GM23338 (cell line): Measurements from ENCODE around the gene ATP8A2. TPM values are rescaled to one million over a fixed set of nuclear protein-coding genes. Genes with fewer than 3 reads are reported as not detected.

Source experiments
- ATAC-seq: fragments of 200-7000 bp; cut with Tn5 transposase; 3 replicates; pipeline ENCODE4 v1.9.1; 2020
- DNase-seq: peaks from one replicate; pipeline ENCODE4 v3.0.0-alpha.2; 2015; ENCODE audit warnings: low spot score
- H2AFZ ChIP-seq: fragments of 200-600 bp; sonication (generic); 2 replicates; pipeline ENCODE4 v1.8.0; 2016; ENCODE audit warnings: antibody characterized with exemption, mild to moderate bottlenecking, moderate library complexity
- H3F3A ChIP-seq: fragments of 200-600 bp; sonication (generic); replicated peaks from 2 replicates; pipeline ENCODE4 v1.8.0; 2017; ENCODE audit warnings: antibody characterized with exemption, mixed run types, low read depth
- H3K27ac ChIP-seq: fragments of 200-600 bp; sonication (generic); 2 replicates; pipeline ENCODE4 v1.6.1; 2016; ENCODE audit warnings: low read depth
- H3K27me3 ChIP-seq: fragments of 200-600 bp; sonication (generic); 2 replicates; pipeline ENCODE4 v1.8.0; 2016; ENCODE audit warnings: mild to moderate bottlenecking, mixed run types, moderate library complexity; ENCODE audit not compliant: insufficient read depth
- H3K36me3 ChIP-seq: fragments of 200-600 bp; sonication (generic); 2 replicates; pipeline ENCODE4 v1.8.0; 2016; ENCODE audit warnings: mild to moderate bottlenecking; ENCODE audit not compliant: insufficient read depth
- H3K4me1 ChIP-seq: fragments of 200-600 bp; sonication (generic); 2 replicates; pipeline ENCODE4 v1.8.0; 2016; ENCODE audit warnings: mild to moderate bottlenecking, moderate library complexity; ENCODE audit not compliant: insufficient read depth
- H3K4me2 ChIP-seq: fragments of 200-600 bp; sonication (generic); 2 replicates; pipeline ENCODE4 v1.7.1; 2017; ENCODE audit warnings: mixed run types
- H3K4me3 ChIP-seq: fragments of 200-600 bp; sonication (generic); 2 replicates; pipeline ENCODE4 v1.6.1; 2016; ENCODE audit warnings: mixed run types
- H3K79me2 ChIP-seq: fragments of 200-600 bp; sonication (generic); replicated peaks from 2 replicates; pipeline ENCODE4 v1.8.0; 2017; ENCODE audit warnings: mild to moderate bottlenecking; ENCODE audit not compliant: insufficient read depth
- H3K9me2 ChIP-seq: fragments of 200-600 bp; sonication (generic); 2 replicates; pipeline ENCODE4 v1.8.0; 2017; ENCODE audit not compliant: insufficient read depth
- H4K20me1 ChIP-seq: fragments of 200-600 bp; sonication (generic); replicated peaks from 2 replicates; pipeline ENCODE4 v1.8.0; 2017; ENCODE audit warnings: mild to moderate bottlenecking; ENCODE audit not compliant: insufficient read depth
- H3K27ac Mint-ChIP-seq: 2 replicates; pipeline ENCODE4 v1.8.0; 2020; ENCODE audit warnings: inconsistent platforms, mild to moderate bottlenecking, moderate library complexity, mixed read lengths
- H3K27me3 Mint-ChIP-seq: 3 replicates; pipeline ENCODE4 v1.8.0; 2022; ENCODE audit warnings: low read depth, mild to moderate bottlenecking, moderate library complexity, mixed read lengths, inconsistent platforms; ENCODE audit not compliant: insufficient read depth, poor library complexity
- H3K36me3 Mint-ChIP-seq: 3 replicates; pipeline ENCODE4 v1.8.0; 2021; ENCODE audit warnings: low read depth, mild to moderate bottlenecking, inconsistent platforms, moderate library complexity, mixed read lengths
- H3K4me1 Mint-ChIP-seq: 3 replicates; pipeline ENCODE4 v1.8.0; 2020; ENCODE audit warnings: mild to moderate bottlenecking, inconsistent platforms, mixed read lengths
- H3K4me3 Mint-ChIP-seq: 3 replicates; pipeline ENCODE4 v1.8.0; 2021; ENCODE audit warnings: moderate library complexity, mild to moderate bottlenecking, inconsistent platforms, mixed read lengths
- H3K9me3 Mint-ChIP-seq: 3 replicates; pipeline ENCODE4 v1.8.0; 2020; ENCODE audit warnings: moderate library complexity, mild to moderate bottlenecking, inconsistent platforms, mixed read lengths
- CREB1 ChIP-seq: fragments of 250-450 bp; sonication (Bioruptor Pico); IDR thresholded peaks from 2 replicates; pipeline ENCODE4 v1.5.0; 2020; ENCODE audit warnings: low read depth, mild to moderate bottlenecking, moderate library complexity
- CTCF ChIP-seq, 2 experiments: fragments of 200-600 bp in 1 of 2; sonication (generic) in 1 of 2; conservative IDR thresholded peaks; 2 replicates each; pipeline versions ENCODE4 v1.5.1 to v1.6.1; 2016 to 2017; ENCODE audit warnings: antibody characterized with exemption in 2 of 2, low read depth in 2 of 2, mild to moderate bottlenecking in 2 of 2, moderate library complexity in 1 of 2
- EZH2 ChIP-seq: fragments of 200-600 bp; sonication (generic); IDR thresholded peaks from one replicate; pipeline ENCODE4 v1.8.0; 2017; ENCODE audit warnings: antibody characterized with exemption, mild to moderate bottlenecking, low read depth; ENCODE audit not compliant: unreplicated experiment
- EZH2phosphoT487 ChIP-seq: fragments of 200-600 bp; sonication (generic); IDR thresholded peaks from one replicate; pipeline ENCODE4 v1.8.1; 2018; ENCODE audit warnings: antibody characterized with exemption; ENCODE audit not compliant: unreplicated experiment
- JUNB ChIP-seq: IDR thresholded peaks from one replicate; pipeline ENCODE4 v1.6.1; 2016; ENCODE audit warnings: antibody characterized with exemption; ENCODE audit not compliant: unreplicated experiment
- NANOG ChIP-seq: IDR thresholded peaks from 2 replicates; pipeline ENCODE4 v1.6.1; 2016; ENCODE audit warnings: antibody characterized with exemption, borderline replicate concordance
- POLR2AphosphoS5 ChIP-seq: IDR thresholded peaks from 2 replicates; pipeline ENCODE4 v1.6.1; 2016; ENCODE audit warnings: antibody characterized with exemption, low read depth
- STAT1 ChIP-seq: IDR thresholded peaks from one replicate; pipeline ENCODE4 v1.6.1; 2016; ENCODE audit warnings: antibody characterized with exemption; ENCODE audit not compliant: unreplicated experiment
- ZNF114 ChIP-seq: fragments of 250-450 bp; sonication (Bioruptor Pico); IDR thresholded peaks from 2 replicates; pipeline ENCODE4 v1.5.0; 2020; ENCODE audit warnings: mild to moderate bottlenecking, moderate library complexity
- ZNF331 ChIP-seq: fragments of 250-450 bp; sonication (Bioruptor Pico); IDR thresholded peaks from 2 replicates; pipeline ENCODE4 v1.5.0; 2020; ENCODE audit warnings: low read depth, mild to moderate bottlenecking, moderate library complexity
- polyA plus RNA-seq: library from polyadenylated mRNA; unstranded; fragments of >200 nt; fragmentation: Nextera tagmentation; extraction: Ambion mirVana; gene quantifications from 2 replicates; pipeline ENCODE4 v1.2.1, GENCODE V29; 2016
- total RNA-seq: library from RNA; depleted of rRNA; stranded (reverse); fragments of >200 nt; shearing (Covaris generic); gene quantifications from 2 replicates; pipeline ENCODE4 v1.2.3, GENCODE V29; 2014
- TF ChIP-seq, protein P1 (sequence below): IDR thresholded peaks from 2 replicates; pipeline ENCODE4 v1.6.1; 2016; ENCODE audit warnings: antibody characterized with exemption
- TF ChIP-seq, protein P2 (sequence below): IDR thresholded peaks from one replicate; pipeline ENCODE4 v1.6.1; 2018; ENCODE audit warnings: antibody characterized with exemption; ENCODE audit not compliant: unreplicated experiment
- TF ChIP-seq, protein P3 (sequence below): fragments of 250-450 bp; sonication (Bioruptor Pico); IDR thresholded peaks from 2 replicates; pipeline ENCODE4 v1.5.0; 2020; ENCODE audit warnings: mild to moderate bottlenecking, moderate library complexity

The ATP8A2 gene
- total and polyA plus RNA-seq, 2 experiments from 2014 or later: 5.7 to 8.8 TPM

GRCh38 chr13:25630329-25630900 is 258.6 kb downstream of the ATP8A2 start:
- Histone ChIP-seq H4K20me1 (no peaks in the 10 kb centered on the region), H3K27ac (no peak overlapping the region), H3K36me3 (no peaks in the 10 kb centered on the region), H3F3A (no peaks in the 10 kb centered on the region), H3K4me2 (no peak overlapping the region), H3K79me2 (no peaks in the 10 kb centered on the region), H3K27me3 (no peaks in the 10 kb centered on the region), H3K9me2 (no peaks in the 10 kb centered on the region; the same call in 1 of the 2 replicates), H2AFZ (no peak overlapping the region), H3K4me3 (no peak overlapping the region), H3K4me1 (peaks cover 33% of the 10 kb centered on the region)
- Mint-ChIP-seq H3K27ac (no peak overlapping the region), H3K4me1 (peaks cover 38% of the 10 kb centered on the region), H3K27me3 (no peaks in the 10 kb centered on the region), H3K4me3 (no peak overlapping the region), H3K9me3 (peaks cover 3% of the 10 kb centered on the region; the same call in 2 of the 3 replicates), H3K36me3 (no peaks in the 10 kb centered on the region; the same call in 2 of the 3 replicates)
- TF ChIP-seq STAT1 (no peak), ZNF114 (no peak), NANOG (no peak), EZH2 (no peak), JUNB (no peak), ZNF331 (CRISPR knock-in tag) (no peak), CTCF (conservative IDR thresholded peaks at IDR 0.05; ENCODE audit: low read depth in 2 of 2) (no peak), EZH2phosphoT487 (no peak), CREB1 (no peak), POLR2AphosphoS5 (no peak)
- TF ChIP-seq, protein P1, sequence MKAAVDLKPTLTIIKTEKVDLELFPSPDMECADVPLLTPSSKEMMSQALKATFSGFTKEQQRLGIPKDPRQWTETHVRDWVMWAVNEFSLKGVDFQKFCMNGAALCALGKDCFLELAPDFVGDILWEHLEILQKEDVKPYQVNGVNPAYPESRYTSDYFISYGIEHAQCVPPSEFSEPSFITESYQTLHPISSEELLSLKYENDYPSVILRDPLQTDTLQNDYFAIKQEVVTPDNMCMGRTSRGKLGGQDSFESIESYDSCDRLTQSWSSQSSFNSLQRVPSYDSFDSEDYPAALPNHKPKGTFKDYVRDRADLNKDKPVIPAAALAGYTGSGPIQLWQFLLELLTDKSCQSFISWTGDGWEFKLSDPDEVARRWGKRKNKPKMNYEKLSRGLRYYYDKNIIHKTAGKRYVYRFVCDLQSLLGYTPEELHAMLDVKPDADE: no peak
- TF ChIP-seq, protein P2, sequence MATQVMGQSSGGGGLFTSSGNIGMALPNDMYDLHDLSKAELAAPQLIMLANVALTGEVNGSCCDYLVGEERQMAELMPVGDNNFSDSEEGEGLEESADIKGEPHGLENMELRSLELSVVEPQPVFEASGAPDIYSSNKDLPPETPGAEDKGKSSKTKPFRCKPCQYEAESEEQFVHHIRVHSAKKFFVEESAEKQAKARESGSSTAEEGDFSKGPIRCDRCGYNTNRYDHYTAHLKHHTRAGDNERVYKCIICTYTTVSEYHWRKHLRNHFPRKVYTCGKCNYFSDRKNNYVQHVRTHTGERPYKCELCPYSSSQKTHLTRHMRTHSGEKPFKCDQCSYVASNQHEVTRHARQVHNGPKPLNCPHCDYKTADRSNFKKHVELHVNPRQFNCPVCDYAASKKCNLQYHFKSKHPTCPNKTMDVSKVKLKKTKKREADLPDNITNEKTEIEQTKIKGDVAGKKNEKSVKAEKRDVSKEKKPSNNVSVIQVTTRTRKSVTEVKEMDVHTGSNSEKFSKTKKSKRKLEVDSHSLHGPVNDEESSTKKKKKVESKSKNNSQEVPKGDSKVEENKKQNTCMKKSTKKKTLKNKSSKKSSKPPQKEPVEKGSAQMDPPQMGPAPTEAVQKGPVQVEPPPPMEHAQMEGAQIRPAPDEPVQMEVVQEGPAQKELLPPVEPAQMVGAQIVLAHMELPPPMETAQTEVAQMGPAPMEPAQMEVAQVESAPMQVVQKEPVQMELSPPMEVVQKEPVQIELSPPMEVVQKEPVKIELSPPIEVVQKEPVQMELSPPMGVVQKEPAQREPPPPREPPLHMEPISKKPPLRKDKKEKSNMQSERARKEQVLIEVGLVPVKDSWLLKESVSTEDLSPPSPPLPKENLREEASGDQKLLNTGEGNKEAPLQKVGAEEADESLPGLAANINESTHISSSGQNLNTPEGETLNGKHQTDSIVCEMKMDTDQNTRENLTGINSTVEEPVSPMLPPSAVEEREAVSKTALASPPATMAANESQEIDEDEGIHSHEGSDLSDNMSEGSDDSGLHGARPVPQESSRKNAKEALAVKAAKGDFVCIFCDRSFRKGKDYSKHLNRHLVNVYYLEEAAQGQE: no peak
- TF ChIP-seq, protein P3, sequence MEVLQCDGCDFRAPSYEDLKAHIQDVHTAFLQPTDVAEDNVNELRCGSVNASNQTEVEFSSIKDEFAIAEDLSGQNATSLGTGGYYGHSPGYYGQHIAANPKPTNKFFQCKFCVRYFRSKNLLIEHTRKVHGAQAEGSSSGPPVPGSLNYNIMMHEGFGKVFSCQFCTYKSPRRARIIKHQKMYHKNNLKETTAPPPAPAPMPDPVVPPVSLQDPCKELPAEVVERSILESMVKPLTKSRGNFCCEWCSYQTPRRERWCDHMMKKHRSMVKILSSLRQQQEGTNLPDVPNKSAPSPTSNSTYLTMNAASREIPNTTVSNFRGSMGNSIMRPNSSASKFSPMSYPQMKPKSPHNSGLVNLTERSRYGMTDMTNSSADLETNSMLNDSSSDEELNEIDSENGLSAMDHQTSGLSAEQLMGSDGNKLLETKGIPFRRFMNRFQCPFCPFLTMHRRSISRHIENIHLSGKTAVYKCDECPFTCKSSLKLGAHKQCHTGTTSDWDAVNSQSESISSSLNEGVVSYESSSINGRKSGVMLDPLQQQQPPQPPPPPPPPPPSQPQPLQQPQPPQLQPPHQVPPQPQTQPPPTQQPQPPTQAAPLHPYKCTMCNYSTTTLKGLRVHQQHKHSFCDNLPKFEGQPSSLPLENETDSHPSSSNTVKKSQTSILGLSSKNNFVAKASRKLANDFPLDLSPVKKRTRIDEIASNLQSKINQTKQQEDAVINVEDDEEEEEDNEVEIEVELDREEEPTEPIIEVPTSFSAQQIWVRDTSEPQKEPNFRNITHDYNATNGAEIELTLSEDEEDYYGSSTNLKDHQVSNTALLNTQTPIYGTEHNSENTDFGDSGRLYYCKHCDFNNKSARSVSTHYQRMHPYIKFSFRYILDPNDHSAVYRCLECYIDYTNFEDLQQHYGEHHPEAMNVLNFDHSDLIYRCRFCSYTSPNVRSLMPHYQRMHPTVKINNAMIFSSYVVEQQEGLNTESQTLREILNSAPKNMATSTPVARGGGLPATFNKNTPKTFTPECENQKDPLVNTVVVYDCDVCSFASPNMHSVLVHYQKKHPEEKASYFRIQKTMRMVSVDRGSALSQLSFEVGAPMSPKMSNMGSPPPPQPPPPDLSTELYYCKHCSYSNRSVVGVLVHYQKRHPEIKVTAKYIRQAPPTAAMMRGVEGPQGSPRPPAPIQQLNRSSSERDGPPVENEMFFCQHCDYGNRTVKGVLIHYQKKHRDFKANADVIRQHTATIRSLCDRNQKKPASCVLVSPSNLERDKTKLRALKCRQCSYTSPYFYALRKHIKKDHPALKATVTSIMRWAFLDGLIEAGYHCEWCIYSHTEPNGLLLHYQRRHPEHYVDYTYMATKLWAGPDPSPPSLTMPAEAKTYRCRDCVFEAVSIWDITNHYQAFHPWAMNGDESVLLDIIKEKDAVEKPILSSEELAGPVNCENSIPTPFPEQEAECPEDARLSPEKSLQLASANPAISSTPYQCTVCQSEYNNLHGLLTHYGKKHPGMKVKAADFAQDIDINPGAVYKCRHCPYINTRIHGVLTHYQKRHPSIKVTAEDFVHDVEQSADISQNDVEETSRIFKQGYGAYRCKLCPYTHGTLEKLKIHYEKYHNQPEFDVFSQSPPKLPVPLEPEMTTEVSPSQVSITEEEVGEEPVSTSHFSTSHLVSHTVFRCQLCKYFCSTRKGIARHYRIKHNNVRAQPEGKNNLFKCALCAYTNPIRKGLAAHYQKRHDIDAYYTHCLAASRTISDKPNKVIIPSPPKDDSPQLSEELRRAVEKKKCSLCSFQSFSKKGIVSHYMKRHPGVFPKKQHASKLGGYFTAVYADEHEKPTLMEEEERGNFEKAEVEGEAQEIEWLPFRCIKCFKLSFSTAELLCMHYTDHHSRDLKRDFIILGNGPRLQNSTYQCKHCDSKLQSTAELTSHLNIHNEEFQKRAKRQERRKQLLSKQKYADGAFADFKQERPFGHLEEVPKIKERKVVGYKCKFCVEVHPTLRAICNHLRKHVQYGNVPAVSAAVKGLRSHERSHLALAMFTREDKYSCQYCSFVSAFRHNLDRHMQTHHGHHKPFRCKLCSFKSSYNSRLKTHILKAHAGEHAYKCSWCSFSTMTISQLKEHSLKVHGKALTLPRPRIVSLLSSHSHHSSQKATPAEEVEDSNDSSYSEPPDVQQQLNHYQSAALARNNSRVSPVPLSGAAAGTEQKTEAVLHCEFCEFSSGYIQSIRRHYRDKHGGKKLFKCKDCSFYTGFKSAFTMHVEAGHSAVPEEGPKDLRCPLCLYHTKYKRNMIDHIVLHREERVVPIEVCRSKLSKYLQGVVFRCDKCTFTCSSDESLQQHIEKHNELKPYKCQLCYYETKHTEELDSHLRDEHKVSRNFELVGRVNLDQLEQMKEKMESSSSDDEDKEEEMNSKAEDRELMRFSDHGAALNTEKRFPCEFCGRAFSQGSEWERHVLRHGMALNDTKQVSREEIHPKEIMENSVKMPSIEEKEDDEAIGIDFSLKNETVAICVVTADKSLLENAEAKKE: no peak
- DNase-seq: no peak
- no peak for ATAC-seq
